Neuronal stem cell (in vitro differentiated cells): ENCODE results near the gene FCRL2.

ENCODE experiments used
- DNase-seq: peaks from one replicate; pipeline ENCODE4 v3.0.0-alpha.2; 2013; ENCODE audit warnings: low spot score
- H2AFZ ChIP-seq: one replicate; pipeline ENCODE4 v1.6.1; 2013; ENCODE audit warnings: mild to moderate bottlenecking, low read length, inconsistent platforms
- H2AK5ac ChIP-seq: 2 replicates; pipeline ENCODE4 v1.6.1; 2013; ENCODE audit warnings: low read depth, mild to moderate bottlenecking, inconsistent platforms, low read length, moderate library complexity, mixed read lengths
- H2BK120ac ChIP-seq: 2 replicates; pipeline ENCODE4 v1.6.1; 2013; ENCODE audit warnings: low read depth, mild to moderate bottlenecking, inconsistent platforms, low read length, moderate library complexity, mixed read lengths
- H2BK12ac ChIP-seq: one replicate; pipeline ENCODE4 v1.6.1; 2013; ENCODE audit warnings: low read length, inconsistent platforms
- H2BK15ac ChIP-seq: 2 replicates; pipeline ENCODE4 v1.6.1; 2013; ENCODE audit warnings: mild to moderate bottlenecking, low read length, inconsistent platforms, mixed read lengths
- H2BK5ac ChIP-seq: one replicate; pipeline ENCODE4 v1.6.1; 2013; ENCODE audit warnings: inconsistent platforms, mild to moderate bottlenecking, low read length, moderate library complexity
- H3K14ac ChIP-seq: one replicate; pipeline ENCODE4 v1.6.1; 2013; ENCODE audit warnings: low read length, inconsistent platforms
- H3K18ac ChIP-seq: 2 replicates; pipeline ENCODE4 v1.6.1; 2013; ENCODE audit warnings: low read length, inconsistent platforms
- H3K23ac ChIP-seq: 2 replicates; pipeline ENCODE4 v1.6.1; 2013; ENCODE audit warnings: low read depth, mild to moderate bottlenecking, mixed read lengths, low read length, inconsistent platforms; ENCODE audit not compliant: poor library complexity
- H3K27ac ChIP-seq: replicated peaks from 3 replicates; pipeline ENCODE4 v1.5.1; 2013; ENCODE audit warnings: low read length, inconsistent platforms
- H3K27me3 ChIP-seq, 3 experiments: 2 replicates each; pipeline ENCODE4 v1.6.1; 2013; ENCODE audit warnings: low read length in 3 of 3, mild to moderate bottlenecking in 2 of 3, inconsistent platforms in 1 of 3, low read depth in 1 of 3, mixed read lengths in 1 of 3, moderate library complexity in 1 of 3; ENCODE audit not compliant: control insufficient read depth in 3 of 3, insufficient read depth in 3 of 3
- H3K36me3 ChIP-seq, 2 donors: replicated peaks in 1 of 2; 2 replicates each; pipeline ENCODE4 v1.6.1; 2013; ENCODE audit warnings: low read length in 2 of 2; ENCODE audit not compliant: control insufficient read depth in 2 of 2, insufficient read depth in 2 of 2
- H3K4ac ChIP-seq: 2 replicates; pipeline ENCODE4 v1.6.1; 2013; ENCODE audit warnings: inconsistent platforms, mild to moderate bottlenecking, low read length, moderate library complexity
- H3K4me1 ChIP-seq, 2 donors: 1 replicate in 1 of 2; 2 replicates in 1 of 2; pipeline ENCODE4 v1.6.1; 2013; ENCODE audit warnings: low read length in 2 of 2, low read depth in 1 of 2; ENCODE audit not compliant: control insufficient read depth in 2 of 2, insufficient read depth in 1 of 2
- H3K4me2 ChIP-seq: one replicate; pipeline ENCODE4 v1.6.1; 2013; ENCODE audit warnings: mild to moderate bottlenecking, low read length, inconsistent platforms; ENCODE audit not compliant: insufficient read depth, poor library complexity, severe bottlenecking
- H3K4me3 ChIP-seq, 2 donors: 2 replicates each; pipeline ENCODE4 v1.5.1; 2013; ENCODE audit warnings: low read length in 2 of 2, mild to moderate bottlenecking in 2 of 2, inconsistent platforms in 1 of 2, moderate library complexity in 1 of 2
- H3K79me1 ChIP-seq: one replicate; pipeline ENCODE4 v1.6.1; 2013; ENCODE audit warnings: low read depth, mild to moderate bottlenecking, inconsistent platforms, low read length, moderate library complexity
- H3K9ac ChIP-seq: one replicate; pipeline ENCODE4 v1.6.1; 2013; ENCODE audit warnings: mild to moderate bottlenecking, low read depth, low read length, inconsistent platforms; ENCODE audit not compliant: poor library complexity
- H3K9me3 ChIP-seq, 2 donors: replicated peaks in 1 of 2; 2 replicates each; pipeline versions ENCODE3 to v1.6.1; 2013; ENCODE audit warnings: low read length in 2 of 2, mild to moderate bottlenecking in 2 of 2, inconsistent platforms in 1 of 2, low read depth in 1 of 2, mixed read lengths in 1 of 2, moderate library complexity in 1 of 2; ENCODE audit not compliant: control insufficient read depth in 2 of 2, insufficient read depth in 1 of 2
- H4K8ac ChIP-seq: one replicate; pipeline ENCODE4 v1.6.1; 2013; ENCODE audit warnings: low read depth, mild to moderate bottlenecking, inconsistent platforms, low read length, moderate library complexity
- H4K91ac ChIP-seq: one replicate; pipeline ENCODE4 v1.6.1; 2013; ENCODE audit warnings: low read length, low read depth, mild to moderate bottlenecking, inconsistent platforms; ENCODE audit not compliant: poor library complexity
- WGBS, 2 donors: extraction: QIAGEN DNeasy Blood & Tissue Kit; methylation state at CpG; one replicate each; pipeline ENCODE4 v1.1.7; 2013; ENCODE audit warnings: missing lambda C conversion rate in 2 of 2, mixed read lengths in 1 of 2; ENCODE audit not compliant: insufficient read length in 2 of 2, insufficient replicate concordance in 1 of 2; ENCODE audit errors: extremely low coverage in 2 of 2; 5-methylcytosine and 5-hydroxymethylcytosine counted together

Gene FCRL2

GRCh38 chr1:157753611-157754010, 23.3 kb downstream of the FCRL2 start:
- Histone ChIP-seq H3K9ac (no peak overlapping the region), H3K27me3 (no peaks in the 10 kb centered on the region), H2BK12ac (no peak overlapping the region), H2AK5ac (no peak overlapping the region), H3K4me3 (no peak overlapping the region), H2BK120ac (no peak overlapping the region), H4K8ac (no peak overlapping the region), H3K4me1 (no peaks in the 10 kb centered on the region), H3K23ac (no peak overlapping the region), H3K36me3 (no peaks in the 10 kb centered on the region), H3K79me1 (no peaks in the 10 kb centered on the region), H3K18ac (no peak overlapping the region), H2AFZ (no peak overlapping the region), H3K9me3 (no peaks in the 10 kb centered on the region), H2BK5ac (no peak overlapping the region), H3K4ac (no peak overlapping the region), H3K14ac (no peak overlapping the region), H4K91ac (no peak overlapping the region), H3K4me2 (no peak overlapping the region), H3K27ac (no peak overlapping the region), H2BK15ac (no peak overlapping the region)
- DNase-seq, result no peak
- WGBS, 2 donors, result no CpG with 5 or more reads among the region's 1 CpG

GRCh38 chr1:157751283-157751682, 25.6 kb downstream of the FCRL2 start:
- no peak overlapping the region for H3K9ac ChIP-seq
- no peak overlapping the region for H3K4me3 ChIP-seq
- H2BK5ac ChIP-seq, result no peak overlapping the region
- H3K4ac ChIP-seq, result no peak overlapping the region
- no peak overlapping the region for H2BK120ac ChIP-seq
- no peak overlapping the region for H3K23ac ChIP-seq
- no peak overlapping the region for H3K14ac ChIP-seq
- no peaks in the 10 kb centered on the region for H3K9me3 ChIP-seq
- no peak overlapping the region for H2AK5ac ChIP-seq
- no peak overlapping the region for H3K27ac ChIP-seq
- H3K36me3 ChIP-seq, result no peaks in the 10 kb centered on the region
- no peak overlapping the region for H2AFZ ChIP-seq
- no CpG with 5 or more reads among the region's 3 CpGs for WGBS, 2 donors
- H2BK12ac ChIP-seq, result no peak overlapping the region
- no peak overlapping the region for H4K91ac ChIP-seq
- DNase-seq, result no peak
- H3K4me2 ChIP-seq, result no peak overlapping the region
- H3K4me1 ChIP-seq, result no peaks in the 10 kb centered on the region
- H3K18ac ChIP-seq, result no peak overlapping the region
- H3K27me3 ChIP-seq, result no peaks in the 10 kb centered on the region
- H3K79me1 ChIP-seq, result no peaks in the 10 kb centered on the region
- no peak overlapping the region for H4K8ac ChIP-seq
- H2BK15ac ChIP-seq, result no peak overlapping the region

GRCh38 chr1:157748262-157748817, 28.6 kb downstream of the FCRL2 start:
- Histone ChIP-seq H3K18ac (no peak overlapping the region), H3K9me3 (no peaks in the 10 kb centered on the region), H3K4me2 (no peak overlapping the region), H2BK120ac (no peak overlapping the region), H2AFZ (no peak overlapping the region), H3K4me3 (no peak overlapping the region), H2BK15ac (no peak overlapping the region), H2BK5ac (no peak overlapping the region), H3K23ac (no peak overlapping the region), H3K4me1 (no peaks in the 10 kb centered on the region), H4K8ac (no peak overlapping the region), H3K27ac (no peak overlapping the region), H4K91ac (no peak overlapping the region), H2AK5ac (no peak overlapping the region), H2BK12ac (no peak overlapping the region), H3K4ac (no peak overlapping the region), H3K14ac (no peak overlapping the region), H3K36me3 (no peaks in the 10 kb centered on the region), H3K9ac (no peak overlapping the region), H3K27me3 (no peaks in the 10 kb centered on the region), H3K79me1 (no peaks in the 10 kb centered on the region)
- no CpG with 5 or more reads among the region's 3 CpGs for WGBS, 2 donors
- DNase-seq, result no peak

DNA sequence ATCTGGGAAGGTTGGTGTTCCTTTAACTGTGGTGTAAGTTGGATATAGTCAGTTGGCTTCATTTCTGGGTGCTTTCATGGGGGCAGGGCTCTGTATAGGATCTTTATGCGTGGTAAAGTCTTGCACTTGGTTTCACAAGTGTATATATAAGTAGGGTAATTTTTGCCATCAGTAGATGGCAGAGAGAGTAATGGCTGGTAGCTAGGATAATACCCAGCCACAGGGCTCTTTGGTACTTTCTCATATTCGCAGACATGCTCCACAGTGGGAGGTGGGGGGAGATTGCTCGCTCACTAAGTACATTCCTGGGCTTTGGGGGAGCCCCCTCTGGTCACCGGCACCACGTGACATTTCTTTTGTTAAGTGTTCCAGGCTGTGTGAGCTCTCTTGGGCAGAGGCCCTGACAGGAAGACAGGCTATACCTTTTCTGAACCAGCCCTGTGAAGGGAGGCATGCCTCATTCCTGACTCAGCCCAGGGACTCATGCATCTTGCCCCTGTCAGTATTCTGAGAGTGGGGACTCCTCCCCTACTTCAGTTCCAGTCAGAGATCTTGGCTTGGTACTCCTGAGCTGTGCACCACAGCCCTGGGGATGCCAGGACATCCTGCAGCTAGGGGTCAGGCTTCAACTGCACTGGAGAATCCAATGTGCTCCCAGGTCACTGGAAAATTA, 37.6 kb downstream of the FCRL2 start:
- no peak overlapping the region for H4K8ac ChIP-seq
- no peak overlapping the region for H3K14ac ChIP-seq
- no peaks in the 10 kb centered on the region for H3K27me3 ChIP-seq
- WGBS, 2 donors, result no CpG with 5 or more reads among the region's 5 CpGs
- H3K23ac ChIP-seq, result no peak overlapping the region
- peaks cover 0 to 5% of the 10 kb centered on the region in 2 donors for H3K4me1 ChIP-seq
- no peaks in the 10 kb centered on the region for H3K9me3 ChIP-seq
- no peak overlapping the region for H4K91ac ChIP-seq
- H2BK12ac ChIP-seq, result no peak overlapping the region
- H3K18ac ChIP-seq, result no peak overlapping the region
- H2AK5ac ChIP-seq, result no peak overlapping the region
- no peak for DNase-seq
- H3K36me3 ChIP-seq, result no peaks in the 10 kb centered on the region
- H3K4me3 ChIP-seq, result no peak overlapping the region
- H3K9ac ChIP-seq, result no peak overlapping the region
- no peak overlapping the region for H3K4me2 ChIP-seq
- no peak overlapping the region for H2BK15ac ChIP-seq
- no peak overlapping the region for H2BK120ac ChIP-seq
- no peak overlapping the region for H3K4ac ChIP-seq
- H3K27ac ChIP-seq, result no peak overlapping the region
- H3K79me1 ChIP-seq, result no peaks in the 10 kb centered on the region
- H2BK5ac ChIP-seq, result no peak overlapping the region
- H2AFZ ChIP-seq, result no peak overlapping the region
